Measurements from ENCODE around the gene ATXN10.

DNA sequence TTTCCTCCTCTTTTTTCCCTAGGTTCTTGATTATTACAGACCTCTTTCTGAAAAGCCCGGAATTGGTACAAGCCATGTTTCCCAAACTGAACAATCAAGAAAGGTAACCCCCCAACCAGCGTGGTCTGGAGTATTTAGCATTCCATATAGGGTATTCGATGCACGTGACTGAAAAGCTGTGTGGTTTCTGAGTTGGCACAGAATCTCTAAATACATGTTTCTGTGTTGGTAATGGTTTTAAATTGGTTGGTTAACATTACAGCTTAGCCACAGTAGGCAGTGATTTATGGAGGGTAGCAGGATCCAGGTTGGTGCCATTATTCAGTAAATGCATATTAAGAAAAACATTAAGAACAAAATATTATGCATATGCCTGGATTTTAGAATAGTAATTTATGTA is 46.8 kb downstream of the ATXN10 start:
- TF ChIP-seq, protein P1, sequence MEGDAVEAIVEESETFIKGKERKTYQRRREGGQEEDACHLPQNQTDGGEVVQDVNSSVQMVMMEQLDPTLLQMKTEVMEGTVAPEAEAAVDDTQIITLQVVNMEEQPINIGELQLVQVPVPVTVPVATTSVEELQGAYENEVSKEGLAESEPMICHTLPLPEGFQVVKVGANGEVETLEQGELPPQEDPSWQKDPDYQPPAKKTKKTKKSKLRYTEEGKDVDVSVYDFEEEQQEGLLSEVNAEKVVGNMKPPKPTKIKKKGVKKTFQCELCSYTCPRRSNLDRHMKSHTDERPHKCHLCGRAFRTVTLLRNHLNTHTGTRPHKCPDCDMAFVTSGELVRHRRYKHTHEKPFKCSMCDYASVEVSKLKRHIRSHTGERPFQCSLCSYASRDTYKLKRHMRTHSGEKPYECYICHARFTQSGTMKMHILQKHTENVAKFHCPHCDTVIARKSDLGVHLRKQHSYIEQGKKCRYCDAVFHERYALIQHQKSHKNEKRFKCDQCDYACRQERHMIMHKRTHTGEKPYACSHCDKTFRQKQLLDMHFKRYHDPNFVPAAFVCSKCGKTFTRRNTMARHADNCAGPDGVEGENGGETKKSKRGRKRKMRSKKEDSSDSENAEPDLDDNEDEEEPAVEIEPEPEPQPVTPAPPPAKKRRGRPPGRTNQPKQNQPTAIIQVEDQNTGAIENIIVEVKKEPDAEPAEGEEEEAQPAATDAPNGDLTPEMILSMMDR (conservative IDR thresholded peaks at IDR 0.05), result no peak
- TF ChIP-seq ZFX (IDR thresholded peaks at IDR 0.05), result no peak
